ENCODE results near the gene RTL1. TPM values are rescaled to one million over a fixed set of nuclear protein-coding genes. Genes with fewer than 3 reads are reported as not detected.

RTL1 gene
- total and polyA plus RNA-seq, 2 of the 13 experiments (the other 11 are each of a cell fraction or from before 2014, with no cell fraction given): not detected

DNA sequence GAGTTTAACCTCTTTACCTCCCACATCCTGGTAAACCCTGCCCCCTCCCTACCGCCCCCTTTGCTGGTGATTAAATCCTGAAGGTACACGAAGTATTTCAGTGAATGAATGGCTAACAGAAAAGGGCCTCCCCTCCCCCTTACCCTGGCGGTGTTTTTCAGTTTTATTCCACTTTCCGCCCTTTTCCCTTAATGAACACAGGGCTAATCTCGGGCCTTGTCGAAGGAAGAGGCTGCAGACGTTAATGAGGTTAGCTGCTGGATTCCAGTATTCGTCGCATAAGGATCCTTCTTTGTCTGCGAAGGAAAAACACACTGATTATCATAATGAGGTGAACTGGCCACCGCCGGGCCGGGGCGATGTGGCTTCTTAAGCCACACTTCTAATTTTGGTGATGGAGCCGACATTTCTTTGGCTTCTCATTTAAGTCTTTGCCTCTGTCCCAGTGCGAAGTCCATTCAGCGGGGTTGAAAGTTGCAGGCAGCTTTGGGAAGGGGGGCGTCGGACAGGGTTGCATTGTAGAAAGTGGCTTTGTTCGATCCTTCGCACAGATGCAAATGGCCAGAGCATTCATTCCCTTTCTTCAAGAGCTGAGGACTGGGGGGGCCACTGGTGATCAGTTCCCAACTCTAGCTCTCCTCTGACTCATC is 71.1 kb downstream of the RTL1 start (continued):
- TF ChIP-seq, protein P1, sequence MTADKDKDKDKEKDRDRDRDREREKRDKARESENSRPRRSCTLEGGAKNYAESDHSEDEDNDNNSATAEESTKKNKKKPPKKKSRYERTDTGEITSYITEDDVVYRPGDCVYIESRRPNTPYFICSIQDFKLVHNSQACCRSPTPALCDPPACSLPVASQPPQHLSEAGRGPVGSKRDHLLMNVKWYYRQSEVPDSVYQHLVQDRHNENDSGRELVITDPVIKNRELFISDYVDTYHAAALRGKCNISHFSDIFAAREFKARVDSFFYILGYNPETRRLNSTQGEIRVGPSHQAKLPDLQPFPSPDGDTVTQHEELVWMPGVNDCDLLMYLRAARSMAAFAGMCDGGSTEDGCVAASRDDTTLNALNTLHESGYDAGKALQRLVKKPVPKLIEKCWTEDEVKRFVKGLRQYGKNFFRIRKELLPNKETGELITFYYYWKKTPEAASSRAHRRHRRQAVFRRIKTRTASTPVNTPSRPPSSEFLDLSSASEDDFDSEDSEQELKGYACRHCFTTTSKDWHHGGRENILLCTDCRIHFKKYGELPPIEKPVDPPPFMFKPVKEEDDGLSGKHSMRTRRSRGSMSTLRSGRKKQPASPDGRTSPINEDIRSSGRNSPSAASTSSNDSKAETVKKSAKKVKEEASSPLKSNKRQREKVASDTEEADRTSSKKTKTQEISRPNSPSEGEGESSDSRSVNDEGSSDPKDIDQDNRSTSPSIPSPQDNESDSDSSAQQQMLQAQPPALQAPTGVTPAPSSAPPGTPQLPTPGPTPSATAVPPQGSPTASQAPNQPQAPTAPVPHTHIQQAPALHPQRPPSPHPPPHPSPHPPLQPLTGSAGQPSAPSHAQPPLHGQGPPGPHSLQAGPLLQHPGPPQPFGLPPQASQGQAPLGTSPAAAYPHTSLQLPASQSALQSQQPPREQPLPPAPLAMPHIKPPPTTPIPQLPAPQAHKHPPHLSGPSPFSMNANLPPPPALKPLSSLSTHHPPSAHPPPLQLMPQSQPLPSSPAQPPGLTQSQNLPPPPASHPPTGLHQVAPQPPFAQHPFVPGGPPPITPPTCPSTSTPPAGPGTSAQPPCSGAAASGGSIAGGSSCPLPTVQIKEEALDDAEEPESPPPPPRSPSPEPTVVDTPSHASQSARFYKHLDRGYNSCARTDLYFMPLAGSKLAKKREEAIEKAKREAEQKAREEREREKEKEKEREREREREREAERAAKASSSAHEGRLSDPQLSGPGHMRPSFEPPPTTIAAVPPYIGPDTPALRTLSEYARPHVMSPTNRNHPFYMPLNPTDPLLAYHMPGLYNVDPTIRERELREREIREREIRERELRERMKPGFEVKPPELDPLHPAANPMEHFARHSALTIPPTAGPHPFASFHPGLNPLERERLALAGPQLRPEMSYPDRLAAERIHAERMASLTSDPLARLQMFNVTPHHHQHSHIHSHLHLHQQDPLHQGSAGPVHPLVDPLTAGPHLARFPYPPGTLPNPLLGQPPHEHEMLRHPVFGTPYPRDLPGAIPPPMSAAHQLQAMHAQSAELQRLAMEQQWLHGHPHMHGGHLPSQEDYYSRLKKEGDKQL (CRISPR knock-in tag; IDR thresholded peaks at IDR 0.05; ENCODE audit: low read depth): no peak
- TF ChIP-seq, protein P2, sequence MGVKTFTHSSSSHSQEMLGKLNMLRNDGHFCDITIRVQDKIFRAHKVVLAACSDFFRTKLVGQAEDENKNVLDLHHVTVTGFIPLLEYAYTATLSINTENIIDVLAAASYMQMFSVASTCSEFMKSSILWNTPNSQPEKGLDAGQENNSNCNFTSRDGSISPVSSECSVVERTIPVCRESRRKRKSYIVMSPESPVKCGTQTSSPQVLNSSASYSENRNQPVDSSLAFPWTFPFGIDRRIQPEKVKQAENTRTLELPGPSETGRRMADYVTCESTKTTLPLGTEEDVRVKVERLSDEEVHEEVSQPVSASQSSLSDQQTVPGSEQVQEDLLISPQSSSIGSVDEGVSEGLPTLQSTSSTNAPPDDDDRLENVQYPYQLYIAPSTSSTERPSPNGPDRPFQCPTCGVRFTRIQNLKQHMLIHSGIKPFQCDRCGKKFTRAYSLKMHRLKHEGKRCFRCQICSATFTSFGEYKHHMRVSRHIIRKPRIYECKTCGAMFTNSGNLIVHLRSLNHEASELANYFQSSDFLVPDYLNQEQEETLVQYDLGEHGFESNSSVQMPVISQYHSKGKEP (CRISPR knock-in tag; IDR thresholded peaks at IDR 0.05): no peak
- no peak for TF ChIP-seq REPIN1 (CRISPR knock-in tag; IDR thresholded peaks at IDR 0.05; ENCODE audit: borderline replicate concordance, low read depth)
- no peak for TF ChIP-seq ZSCAN20 (CRISPR knock-in tag; IDR thresholded peaks at IDR 0.05; ENCODE audit: borderline replicate concordance)
- TF ChIP-seq ZKSCAN5 (CRISPR knock-in tag; IDR thresholded peaks at IDR 0.05): no peak
- TF ChIP-seq ZNF839 (CRISPR knock-in tag; IDR thresholded peaks at IDR 0.05; ENCODE audit: borderline replicate concordance): no peak
